AG08395 (cell line): Measurements from ENCODE around the gene ADGRE2.

Source experiments
- DNase-seq: peaks from one replicate; pipeline ENCODE4 v3.0.0; 2012; ENCODE audit warnings: mixed read lengths, low spot score

ADGRE2 gene

DNA sequence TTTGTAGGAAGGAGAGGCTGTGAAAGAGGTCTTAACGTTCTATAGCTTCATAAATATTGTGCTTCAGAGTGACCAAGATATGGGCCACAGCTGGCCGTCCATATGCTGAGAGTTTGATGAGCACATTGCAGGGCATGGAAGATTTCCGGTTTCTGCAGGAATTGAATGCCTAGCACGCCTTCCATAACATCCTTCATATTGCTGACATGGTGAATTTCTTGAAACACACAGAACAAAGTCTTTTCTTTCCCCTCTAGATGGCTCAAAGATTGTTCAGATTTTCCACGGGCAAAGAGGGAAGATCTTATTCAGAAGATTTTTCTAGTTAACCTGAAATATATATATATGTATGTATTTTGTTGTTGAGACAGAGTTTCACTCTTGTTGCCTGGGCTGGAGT, 42.4 kb downstream of the ADGRE2 start:
- no peak for DNase-seq

DNA sequence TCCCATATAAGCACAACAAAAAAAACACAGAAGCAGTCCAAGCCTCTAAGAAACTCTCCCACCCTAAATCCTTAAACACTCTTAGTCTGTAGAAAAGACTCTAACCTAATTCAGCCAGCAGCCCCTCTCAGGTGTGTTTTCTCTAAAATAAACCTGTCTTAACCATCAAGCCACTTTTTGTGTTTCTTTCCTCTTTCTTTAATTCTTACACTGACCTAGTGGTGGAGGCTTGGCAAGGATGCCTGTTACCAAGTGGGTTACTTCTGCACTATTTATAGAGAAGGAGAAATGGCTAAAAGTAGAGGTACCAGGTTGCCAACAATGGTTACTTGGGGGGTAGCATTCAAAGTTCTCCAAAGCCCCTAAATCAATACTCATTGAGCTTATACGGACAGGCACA, 44.8 kb downstream of the ADGRE2 start:
- DNase-seq = no peak

DNA sequence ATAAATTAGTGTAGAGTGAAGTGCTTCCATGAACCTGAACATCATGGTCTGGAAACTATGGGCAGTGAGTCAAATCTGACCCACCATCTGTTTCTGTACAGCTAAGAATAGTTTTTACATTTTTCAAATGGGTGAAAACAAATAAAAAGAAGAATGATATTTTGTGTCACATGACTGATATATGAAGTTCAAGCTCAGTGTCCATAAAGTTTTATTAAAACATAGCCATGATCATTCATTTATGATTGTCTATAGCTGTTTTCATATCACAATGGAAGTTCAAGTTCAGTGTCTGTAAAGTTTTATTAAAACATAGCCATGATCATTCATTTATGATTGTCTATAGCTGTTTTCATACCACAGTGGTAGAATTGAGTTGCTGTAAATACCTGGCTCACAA, 45.9 kb downstream of the ADGRE2 start:
- DNase-seq = no peak

DNA sequence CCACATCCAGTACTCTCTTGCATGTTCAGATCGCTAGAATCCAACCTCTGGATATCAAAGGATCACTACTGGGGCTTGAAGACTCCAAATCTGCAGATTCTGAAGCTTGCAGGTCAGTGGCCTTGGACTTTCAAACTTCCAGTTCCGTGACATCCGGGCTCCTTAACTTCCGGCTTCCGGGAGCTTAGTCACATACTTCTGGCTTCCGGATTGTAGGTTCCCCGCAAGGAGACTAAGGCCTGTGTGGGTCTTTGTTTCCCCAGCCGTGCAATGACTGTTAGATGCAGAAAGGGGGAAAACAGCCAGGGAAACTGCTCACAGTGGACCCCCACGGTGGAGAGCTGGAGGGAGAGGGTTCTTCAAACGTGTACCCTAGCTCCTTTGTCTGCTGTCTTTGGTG, 47.2 kb downstream of the ADGRE2 start:
- DNase-seq = no peak

DNA sequence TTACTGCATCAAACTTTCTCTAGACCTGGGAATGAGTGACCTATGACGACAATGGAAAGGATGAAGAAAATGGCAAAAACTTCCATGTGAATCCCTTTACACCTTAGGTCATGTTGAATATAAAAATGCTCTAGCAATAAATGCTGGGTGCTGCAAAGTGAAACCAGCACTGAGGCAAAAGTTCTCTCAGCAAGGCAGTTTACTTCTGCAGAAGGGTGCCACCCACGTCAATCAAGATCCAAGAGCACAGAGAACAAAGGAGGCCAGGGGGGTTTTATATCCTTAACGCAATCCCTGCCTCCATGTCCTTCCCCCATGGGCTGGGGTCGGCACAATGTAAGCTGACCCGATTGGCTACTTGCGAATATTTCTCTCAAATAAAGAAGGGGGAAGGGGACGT, 49.8 kb downstream of the ADGRE2 start:
- DNase-seq = no peak

DNA sequence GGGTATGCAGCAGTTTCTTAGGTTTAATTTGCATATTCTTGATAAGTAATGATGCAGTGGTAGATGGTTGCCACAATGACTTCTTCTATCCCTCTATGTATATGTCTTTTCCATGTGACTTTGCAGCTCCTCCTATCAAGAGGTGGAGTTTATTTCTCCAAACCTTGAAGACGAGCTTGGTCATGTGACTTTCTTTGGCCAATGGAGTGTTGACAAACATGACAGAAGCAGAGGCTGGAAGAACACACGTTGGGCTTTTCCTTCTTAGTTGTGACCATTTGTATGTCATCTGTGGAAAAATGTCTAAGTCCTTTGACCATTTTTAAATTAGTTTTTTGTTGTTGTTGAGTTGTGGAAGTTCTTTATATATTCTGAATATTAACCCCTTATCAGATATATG, 56.2 kb downstream of the ADGRE2 start:
- DNase-seq = no peak

DNA sequence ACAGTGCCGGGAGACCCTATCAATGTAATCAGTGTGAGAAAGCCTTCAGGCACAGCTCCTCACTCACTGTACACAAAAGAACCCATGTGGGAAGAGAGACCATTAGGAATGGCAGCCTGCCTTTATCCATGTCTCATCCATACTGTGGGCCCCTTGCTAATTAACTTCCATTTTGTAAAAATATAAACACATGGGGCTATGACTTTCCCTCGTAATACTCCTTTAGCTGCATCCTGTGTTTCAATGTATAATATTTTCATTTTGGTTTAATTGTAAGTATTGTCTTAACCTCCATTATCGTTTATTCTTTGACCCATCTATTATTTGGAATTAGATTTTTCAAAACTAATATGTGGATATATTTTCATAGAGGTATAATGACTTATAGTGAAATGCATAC, 59.2 kb downstream of the ADGRE2 start:
- DNase-seq = no peak

DNA sequence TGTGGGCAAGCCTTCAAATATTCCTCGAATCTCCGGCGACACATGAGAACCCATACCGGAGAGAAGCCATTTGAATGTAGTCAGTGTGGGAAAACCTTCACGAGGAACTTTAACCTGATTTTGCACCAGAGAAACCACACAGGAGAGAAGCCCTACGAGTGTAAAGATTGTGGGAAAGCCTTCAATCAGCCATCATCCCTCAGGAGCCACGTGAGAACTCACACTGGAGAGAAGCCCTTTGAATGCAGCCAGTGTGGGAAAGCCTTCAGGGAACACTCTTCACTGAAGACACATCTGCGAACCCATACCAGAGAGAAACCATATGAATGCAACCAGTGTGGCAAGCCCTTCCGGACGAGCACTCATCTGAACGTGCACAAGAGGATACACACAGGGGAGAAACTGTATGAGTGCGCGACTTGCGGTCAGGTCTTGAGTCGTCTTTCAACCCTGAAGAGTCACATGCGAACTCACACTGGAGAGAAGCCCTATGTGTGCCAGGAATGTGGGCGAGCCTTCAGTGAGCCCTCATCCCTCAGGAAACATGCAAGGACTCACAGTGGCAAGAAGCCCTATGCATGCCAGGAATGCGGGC, 59.7 kb downstream of the ADGRE2 start:
- DNase-seq = no peak

DNA sequence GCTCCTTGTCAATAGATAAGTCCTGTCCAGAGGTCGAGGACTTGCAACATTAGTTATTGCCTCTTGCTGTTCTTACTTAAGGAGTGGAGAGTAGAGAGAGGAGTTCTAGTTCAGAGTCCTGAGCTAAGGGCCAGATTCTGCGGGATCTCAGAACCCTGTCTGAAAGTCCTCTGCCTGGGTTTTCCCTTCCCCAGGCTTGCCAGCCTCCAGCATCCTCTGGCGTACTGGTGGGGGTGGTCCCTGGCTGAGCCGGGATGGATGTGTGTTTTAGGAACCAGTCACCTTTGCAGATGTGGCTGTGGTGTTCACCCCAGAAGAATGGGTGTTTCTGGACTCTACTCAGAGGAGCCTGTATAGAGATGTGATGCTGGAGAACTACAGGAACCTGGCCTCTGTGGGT, 62.5 kb downstream of the ADGRE2 start:
- DNase-seq = no peak

DNA sequence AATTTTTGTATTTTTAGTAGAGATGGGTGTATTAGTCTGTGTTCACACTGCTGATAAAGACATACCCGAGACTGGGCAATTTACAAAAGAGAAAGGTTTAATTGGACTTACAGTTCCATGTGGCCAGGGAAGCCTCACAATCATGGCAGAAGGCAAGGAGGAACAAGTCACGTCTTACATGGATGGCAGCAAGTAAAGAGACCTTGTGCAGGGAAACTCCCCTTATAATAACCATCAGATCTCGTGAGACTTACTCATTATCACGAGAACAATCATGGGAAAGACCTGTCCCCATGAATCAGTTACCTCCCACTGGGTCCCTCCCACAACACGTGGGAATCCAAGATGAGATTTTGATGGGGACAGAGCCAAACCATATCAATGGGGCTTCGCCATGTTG, 73.9 kb downstream of the ADGRE2 start:
- no peak for DNase-seq

DNA sequence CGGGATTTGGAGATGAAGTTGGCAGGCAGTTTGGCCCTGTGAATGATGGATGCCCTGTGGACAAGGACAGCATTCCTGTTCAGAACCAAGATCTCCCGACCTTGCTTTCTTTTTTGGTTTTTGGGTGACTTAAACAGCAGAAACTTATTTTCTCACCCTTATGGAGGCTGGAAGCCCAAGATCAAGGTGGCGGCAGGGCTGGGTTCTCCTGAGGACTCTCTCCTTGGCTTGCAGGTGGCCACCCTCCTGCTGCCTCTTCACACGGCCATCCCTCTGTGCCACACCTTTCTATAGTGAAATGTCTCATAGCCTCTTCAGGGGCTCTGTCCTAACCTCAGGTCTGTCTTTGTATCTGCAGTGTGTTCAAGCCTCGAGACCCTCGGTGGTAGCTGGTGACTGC, 74.5 kb downstream of the ADGRE2 start:
- no peak for DNase-seq

DNA sequence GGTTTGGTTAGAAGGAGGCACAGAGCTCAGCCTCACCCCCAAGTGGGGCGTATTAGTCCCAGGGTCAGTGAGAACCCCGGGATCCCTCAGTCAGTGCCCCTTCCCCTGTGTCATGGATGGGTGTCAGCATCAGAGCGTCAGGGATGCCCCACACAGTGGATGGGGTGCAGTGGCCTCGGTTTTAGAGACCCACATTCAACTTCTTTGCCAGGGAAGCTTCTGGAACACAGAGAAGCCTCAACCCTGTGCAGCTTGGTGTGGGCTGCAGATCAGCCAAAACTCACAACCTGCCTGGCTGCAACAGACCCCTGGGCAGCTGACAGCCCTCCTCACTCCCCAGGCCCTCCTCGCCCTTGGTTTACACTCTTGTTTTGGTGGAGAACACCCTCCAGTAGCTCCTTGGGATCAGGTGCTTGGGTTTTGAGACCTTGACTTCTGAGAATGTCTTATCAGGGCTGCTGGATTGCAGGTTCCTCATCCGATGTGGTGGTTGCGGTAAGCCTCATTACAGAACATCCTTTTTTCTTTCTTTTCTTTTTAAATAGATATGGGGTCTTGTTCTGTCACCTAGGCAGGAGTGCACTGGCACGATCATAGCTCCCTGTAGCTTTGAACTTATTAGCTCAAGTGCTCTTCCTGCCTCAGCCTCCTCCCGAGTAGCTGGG, 77.5 kb downstream of the ADGRE2 start:
- DNase-seq = no peak

DNA sequence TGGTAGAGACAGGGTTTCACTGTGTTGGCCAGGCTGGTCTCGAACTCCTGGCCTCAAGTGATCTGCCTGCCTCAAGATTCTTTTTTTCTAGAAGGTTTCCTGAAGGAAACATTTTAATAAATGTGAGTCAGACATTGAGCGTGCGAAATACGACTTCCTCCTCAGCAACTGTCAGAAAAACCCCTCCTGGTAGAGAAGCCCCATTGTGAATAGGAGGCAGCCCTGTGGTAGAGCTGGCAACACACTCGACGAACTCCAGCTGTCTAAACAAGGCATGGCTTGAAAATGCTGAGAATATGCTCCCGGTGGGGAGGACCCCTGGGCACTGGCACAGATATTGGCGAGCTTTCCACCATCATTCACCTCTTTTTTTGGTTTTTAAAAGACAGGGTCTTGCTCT, 78.7 kb downstream of the ADGRE2 start:
- no peak for DNase-seq

DNA sequence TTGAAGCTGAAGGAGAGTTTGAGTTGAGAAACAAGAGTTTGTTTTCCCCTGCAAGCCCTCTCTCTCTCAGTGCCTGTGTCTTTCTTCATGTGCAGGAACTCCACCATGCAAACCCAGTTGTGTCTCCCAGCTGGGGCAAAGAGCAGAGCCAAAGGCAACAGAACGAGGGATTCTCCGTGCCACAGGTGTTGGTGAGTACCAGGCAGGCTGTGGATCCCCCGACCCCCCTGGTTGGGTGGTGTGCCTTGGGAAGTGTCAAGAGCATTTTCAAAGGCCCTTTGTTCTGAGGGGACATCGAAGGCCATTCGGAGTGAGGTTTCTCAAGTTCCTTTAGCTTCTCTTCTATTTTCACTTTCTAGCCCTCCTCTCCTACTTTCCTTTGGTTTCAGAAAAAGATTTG, 82.9 kb downstream of the ADGRE2 start:
- no peak for DNase-seq

DNA sequence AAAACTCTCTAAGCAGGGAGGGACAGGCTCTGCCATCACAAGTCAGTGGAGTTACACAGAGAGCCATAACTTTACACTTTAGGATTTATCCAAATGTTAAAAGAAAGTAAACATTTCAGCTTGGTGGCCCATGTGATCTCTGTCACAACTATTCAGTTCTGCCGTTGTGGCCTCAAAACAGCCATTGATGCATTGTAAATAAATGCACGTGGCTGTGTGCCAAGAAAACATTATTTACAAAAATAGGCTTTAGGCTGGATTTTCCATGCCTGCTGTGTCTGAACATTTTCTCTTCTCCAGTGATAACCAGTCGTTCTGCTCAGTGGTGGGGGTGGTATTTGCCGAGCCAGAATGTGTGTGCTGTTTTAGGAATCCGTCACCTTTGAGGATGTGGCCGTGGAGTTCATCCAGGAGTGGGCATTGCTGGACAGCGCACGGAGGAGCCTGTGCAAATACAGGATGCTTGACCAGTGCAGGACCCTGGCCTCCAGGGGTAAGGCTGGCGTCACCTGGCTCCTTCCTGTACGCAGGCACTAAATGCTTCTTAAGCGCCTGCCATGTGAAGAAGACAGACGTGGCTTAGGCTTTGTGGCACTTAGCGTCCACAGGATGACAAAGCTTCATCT, 83.6 kb downstream of the ADGRE2 start:
- DNase-seq = no peak

DNA sequence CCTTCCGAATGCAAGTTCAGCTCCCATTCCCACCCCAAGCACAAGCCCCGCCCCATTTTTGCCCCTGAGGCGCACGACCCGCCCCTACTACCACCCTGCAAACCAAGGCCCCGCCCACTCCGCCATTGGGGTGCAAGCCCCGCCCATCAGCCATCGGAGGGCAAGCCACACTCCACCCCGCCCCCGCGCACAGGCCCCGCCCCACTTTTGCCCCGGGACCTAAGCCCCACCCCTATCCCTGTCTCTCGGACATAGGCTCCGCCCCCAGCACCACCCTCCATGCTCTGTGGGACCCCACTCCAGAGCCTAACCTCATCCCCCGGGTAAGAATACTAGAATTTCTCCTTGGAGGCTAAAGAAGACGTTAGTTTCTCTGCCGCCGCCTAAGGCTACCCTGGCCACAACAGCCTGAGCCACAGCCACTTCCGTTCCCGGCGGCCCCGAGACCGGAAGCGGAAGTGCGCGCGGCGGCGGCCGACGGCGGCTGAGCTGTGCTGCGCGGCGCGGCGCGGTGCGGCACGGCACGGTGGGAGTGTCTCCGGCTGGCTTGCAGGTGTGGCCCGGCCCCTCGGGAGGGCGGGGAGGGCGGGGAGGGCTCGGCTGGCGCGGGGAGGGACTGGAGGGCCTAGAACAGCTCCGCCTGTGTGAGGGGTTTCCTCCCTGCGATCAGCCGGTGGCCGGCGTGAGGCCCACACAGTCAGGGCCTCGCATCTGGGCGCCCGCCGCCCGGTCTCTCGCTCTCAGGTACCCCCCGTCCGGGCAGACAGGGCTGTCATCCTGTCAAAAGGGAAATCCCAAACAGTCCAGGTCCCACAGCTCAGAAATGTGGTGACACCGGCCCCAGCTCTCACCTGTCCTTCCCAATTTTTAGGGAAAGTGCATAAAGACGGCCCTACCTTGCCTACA, 88.5 kb downstream of the ADGRE2 start, which contains the start of gene ZNF333:
ZNF333 (plus strand) TSS at position 451 of the 906 bp plus-strand sequence. CDS start 3,444 bp downstream, outside the sequence.
- peak; percentile 99 for DNase-seq

DNA sequence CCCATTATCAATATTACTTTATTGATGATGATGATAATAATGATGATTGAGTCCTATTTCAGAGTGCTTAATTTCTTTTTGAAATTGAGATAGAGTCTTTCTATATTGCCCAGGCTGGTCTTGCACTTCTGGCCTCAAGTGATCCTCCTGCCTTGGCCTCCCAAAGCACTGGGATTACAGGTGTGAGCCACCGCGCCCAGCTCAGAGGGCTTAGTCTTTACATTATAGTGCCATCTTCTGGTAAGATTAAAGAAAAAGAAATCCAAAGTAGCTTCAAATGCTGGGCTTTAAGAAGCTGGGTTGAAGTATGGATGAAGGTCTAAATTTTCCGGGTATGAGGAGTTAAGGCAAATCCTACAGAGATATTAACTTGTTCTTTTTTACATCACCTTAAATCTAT, 91.9 kb downstream of the ADGRE2 start:
- no peak for DNase-seq

DNA sequence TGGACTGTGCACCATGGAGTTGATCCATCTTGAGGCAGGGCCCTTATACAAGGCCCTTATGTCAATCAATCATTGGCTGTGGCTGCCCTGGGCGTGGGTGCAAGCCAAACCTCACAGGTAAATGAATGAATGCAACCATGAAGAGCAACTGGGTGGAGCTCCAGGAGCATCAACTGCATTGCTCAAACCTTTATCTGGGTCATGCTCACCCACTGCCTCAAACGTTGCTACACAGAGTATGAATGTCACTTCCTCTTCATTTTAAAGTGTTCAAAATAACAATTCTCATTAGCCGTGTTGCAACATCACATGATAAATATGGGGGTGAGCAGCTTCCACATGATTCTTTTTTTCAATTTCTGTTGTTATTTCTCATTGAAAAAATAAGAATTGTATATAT, 94.9 kb downstream of the ADGRE2 start:
- DNase-seq = no peak
